ENCODE measurements around the gene ST3GAL3. TPM values are rescaled to one million over a fixed set of nuclear protein-coding genes. Genes with fewer than 3 reads are reported as not detected.

ST3GAL3 gene
- total and polyA plus RNA-seq, 2 of the 13 experiments (the other 11 are each of a cell fraction or from before 2014, with no cell fraction given): 5.1 to 8.1 TPM

GRCh38 chr1:43706598-43707189 is 642 bp upstream of the ST3GAL3 start (continued):
- no peak for TF ChIP-seq ZNF468 (CRISPR knock-in tag; IDR thresholded peaks at IDR 0.05)
- TF ChIP-seq MTA1 (CRISPR knock-in tag; IDR thresholded peaks at IDR 0.05; ENCODE audit: borderline replicate concordance): no peak
- no peak for TF ChIP-seq ELF1 (CRISPR knock-in tag; IDR thresholded peaks at IDR 0.05)
- TF ChIP-seq HIVEP1 (CRISPR knock-in tag; IDR thresholded peaks at IDR 0.05): peak; percentile 87
- TF ChIP-seq SIX1 (CRISPR knock-in tag; IDR thresholded peaks at IDR 0.05; ENCODE audit: borderline replicate concordance): no peak
- 0 out of 2 replicates have a peak, but pooled peaks have one; percentile 18 for TF ChIP-seq HNRNPL (IDR thresholded peaks at IDR 0.05; ENCODE audit: low read depth, low read length)
- TF ChIP-seq, protein P1, sequence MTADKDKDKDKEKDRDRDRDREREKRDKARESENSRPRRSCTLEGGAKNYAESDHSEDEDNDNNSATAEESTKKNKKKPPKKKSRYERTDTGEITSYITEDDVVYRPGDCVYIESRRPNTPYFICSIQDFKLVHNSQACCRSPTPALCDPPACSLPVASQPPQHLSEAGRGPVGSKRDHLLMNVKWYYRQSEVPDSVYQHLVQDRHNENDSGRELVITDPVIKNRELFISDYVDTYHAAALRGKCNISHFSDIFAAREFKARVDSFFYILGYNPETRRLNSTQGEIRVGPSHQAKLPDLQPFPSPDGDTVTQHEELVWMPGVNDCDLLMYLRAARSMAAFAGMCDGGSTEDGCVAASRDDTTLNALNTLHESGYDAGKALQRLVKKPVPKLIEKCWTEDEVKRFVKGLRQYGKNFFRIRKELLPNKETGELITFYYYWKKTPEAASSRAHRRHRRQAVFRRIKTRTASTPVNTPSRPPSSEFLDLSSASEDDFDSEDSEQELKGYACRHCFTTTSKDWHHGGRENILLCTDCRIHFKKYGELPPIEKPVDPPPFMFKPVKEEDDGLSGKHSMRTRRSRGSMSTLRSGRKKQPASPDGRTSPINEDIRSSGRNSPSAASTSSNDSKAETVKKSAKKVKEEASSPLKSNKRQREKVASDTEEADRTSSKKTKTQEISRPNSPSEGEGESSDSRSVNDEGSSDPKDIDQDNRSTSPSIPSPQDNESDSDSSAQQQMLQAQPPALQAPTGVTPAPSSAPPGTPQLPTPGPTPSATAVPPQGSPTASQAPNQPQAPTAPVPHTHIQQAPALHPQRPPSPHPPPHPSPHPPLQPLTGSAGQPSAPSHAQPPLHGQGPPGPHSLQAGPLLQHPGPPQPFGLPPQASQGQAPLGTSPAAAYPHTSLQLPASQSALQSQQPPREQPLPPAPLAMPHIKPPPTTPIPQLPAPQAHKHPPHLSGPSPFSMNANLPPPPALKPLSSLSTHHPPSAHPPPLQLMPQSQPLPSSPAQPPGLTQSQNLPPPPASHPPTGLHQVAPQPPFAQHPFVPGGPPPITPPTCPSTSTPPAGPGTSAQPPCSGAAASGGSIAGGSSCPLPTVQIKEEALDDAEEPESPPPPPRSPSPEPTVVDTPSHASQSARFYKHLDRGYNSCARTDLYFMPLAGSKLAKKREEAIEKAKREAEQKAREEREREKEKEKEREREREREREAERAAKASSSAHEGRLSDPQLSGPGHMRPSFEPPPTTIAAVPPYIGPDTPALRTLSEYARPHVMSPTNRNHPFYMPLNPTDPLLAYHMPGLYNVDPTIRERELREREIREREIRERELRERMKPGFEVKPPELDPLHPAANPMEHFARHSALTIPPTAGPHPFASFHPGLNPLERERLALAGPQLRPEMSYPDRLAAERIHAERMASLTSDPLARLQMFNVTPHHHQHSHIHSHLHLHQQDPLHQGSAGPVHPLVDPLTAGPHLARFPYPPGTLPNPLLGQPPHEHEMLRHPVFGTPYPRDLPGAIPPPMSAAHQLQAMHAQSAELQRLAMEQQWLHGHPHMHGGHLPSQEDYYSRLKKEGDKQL (CRISPR knock-in tag; IDR thresholded peaks at IDR 0.05; ENCODE audit: low read depth): no peak
- no peak for TF ChIP-seq MED1 (CRISPR knock-in tag; IDR thresholded peaks at IDR 0.05)
- TF ChIP-seq ZNF431 (CRISPR knock-in tag; IDR thresholded peaks at IDR 0.05; ENCODE audit: borderline replicate concordance, low read depth): no peak
- no peak for TF ChIP-seq ZFYVE20 (CRISPR knock-in tag; IDR thresholded peaks at IDR 0.05; ENCODE audit: borderline replicate concordance, low read depth)
- no peak for TF ChIP-seq HNF4A (CRISPR knock-in tag; IDR thresholded peaks at IDR 0.05)
- TF ChIP-seq KDM5A (IDR thresholded peaks at IDR 0.05; ENCODE audit: borderline replicate concordance, low read length): no peak
- no peak for TF ChIP-seq ZIK1 (CRISPR knock-in tag; IDR thresholded peaks at IDR 0.05; ENCODE audit: borderline replicate concordance, low read depth)
- TF ChIP-seq ZNF703 (CRISPR knock-in tag; IDR thresholded peaks at IDR 0.05; ENCODE audit: borderline replicate concordance): no peak
- no peak; the same call in 1 of the 2 replicates for TF ChIP-seq MTERF4 (CRISPR knock-in tag; IDR thresholded peaks at IDR 0.05)
- TF ChIP-seq RNF2 (conservative IDR thresholded peaks at IDR 0.05; ENCODE audit: low read depth): no peak
- no peak for TF ChIP-seq POGZ (CRISPR knock-in tag; IDR thresholded peaks at IDR 0.05)
- no peak for TF ChIP-seq ATM (IDR thresholded peaks at IDR 0.05; ENCODE audit: borderline replicate concordance)
- TF ChIP-seq, protein P2, sequence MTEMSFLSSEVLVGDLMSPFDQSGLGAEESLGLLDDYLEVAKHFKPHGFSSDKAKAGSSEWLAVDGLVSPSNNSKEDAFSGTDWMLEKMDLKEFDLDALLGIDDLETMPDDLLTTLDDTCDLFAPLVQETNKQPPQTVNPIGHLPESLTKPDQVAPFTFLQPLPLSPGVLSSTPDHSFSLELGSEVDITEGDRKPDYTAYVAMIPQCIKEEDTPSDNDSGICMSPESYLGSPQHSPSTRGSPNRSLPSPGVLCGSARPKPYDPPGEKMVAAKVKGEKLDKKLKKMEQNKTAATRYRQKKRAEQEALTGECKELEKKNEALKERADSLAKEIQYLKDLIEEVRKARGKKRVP (CRISPR knock-in tag; IDR thresholded peaks at IDR 0.05): 0 out of 4 replicates have a peak, but pooled peaks of 1 of the 2 experiments have one; percentile 26
- TF ChIP-seq, protein P3, sequence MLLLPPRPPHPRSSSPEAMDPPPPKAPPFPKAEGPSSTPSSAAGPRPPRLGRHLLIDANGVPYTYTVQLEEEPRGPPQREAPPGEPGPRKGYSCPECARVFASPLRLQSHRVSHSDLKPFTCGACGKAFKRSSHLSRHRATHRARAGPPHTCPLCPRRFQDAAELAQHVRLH (CRISPR knock-in tag; IDR thresholded peaks at IDR 0.05; ENCODE audit: borderline replicate concordance, low read depth): no peak

Data from HepG2 (cell line).